HEK293 (cell line): ENCODE measurements around the gene DCDC2.

ENCODE experiments used
- CTCF ChIA-PET: fragments of 350-600 bp; formaldehyde crosslinking; extraction: SDS; loops from one replicate; lab custom pipeline; 2021; ENCODE audit warnings: antibody characterized with exemption; lab: Yijun Ruan, JAX
- POLR2A ChIA-PET: fragments of 300-600 bp; formaldehyde crosslinking; extraction: SDS; loops from one replicate; lab custom pipeline; 2020; ENCODE audit warnings: antibody characterized with exemption, inconsistent platforms; lab: Yijun Ruan, JAX
- H3K27ac ChIP-seq: fragments of 200-500 bp; sonication (Bioruptor generic); 2 replicates; pipeline ENCODE4 v1.5.1; 2014; ENCODE audit warnings: low read depth, low read length, control low read depth, inconsistent platforms; ENCODE audit errors: extremely low read depth
- H3K36me3 ChIP-seq, 2 experiments: fragments of 200-500 bp in 1 of 2; sonication (Bioruptor generic) in 1 of 2; 1 replicate in 1 of 2; 2 replicates in 1 of 2; pipeline ENCODE4 v1.5.1; 2014 to 2017; ENCODE audit warnings: inconsistent platforms in 2 of 2, low read length in 2 of 2; ENCODE audit not compliant: control insufficient read depth in 2 of 2, insufficient read depth in 1 of 2
- H3K4me1 ChIP-seq: fragments of 200-500 bp; sonication (Bioruptor generic); 2 replicates; pipeline ENCODE4 v1.5.1; 2014; ENCODE audit warnings: mild to moderate bottlenecking, low read length, inconsistent platforms; ENCODE audit not compliant: control insufficient read depth, insufficient read depth
- H3K4me3 ChIP-seq: 2 replicates; pipeline ENCODE4 v1.5.1; 2011; ENCODE audit warnings: low read depth, mild to moderate bottlenecking, control low read depth, low read length, moderate library complexity
- H3K9me3 ChIP-seq: fragments of 200-500 bp; sonication (Bioruptor generic); 2 replicates; pipeline ENCODE4 v1.5.1; 2014; ENCODE audit warnings: low read depth, low read length, inconsistent platforms; ENCODE audit not compliant: control insufficient read depth, insufficient read depth
- GLI4 ChIP-seq: fragments of 450-650 bp; formaldehyde crosslinking; IDR thresholded peaks from 2 replicates; pipeline ENCODE4 v1.5.1; 2016; ENCODE audit warnings: missing biosample characterization, missing genetic modification characterization
- PBX3 ChIP-seq: sonication (generic); formaldehyde crosslinking; IDR thresholded peaks from 2 replicates; pipeline ENCODE4 v1.8.1; 2022; ENCODE audit warnings: mild to moderate bottlenecking, moderate library complexity, missing genetic modification reagents
- PRDM1 ChIP-seq: fragments of 450-650 bp; formaldehyde crosslinking; IDR thresholded peaks from 2 replicates; pipeline ENCODE4; 2016; ENCODE audit warnings: missing biosample characterization, missing genetic modification characterization
- ZBTB20 ChIP-seq: fragments of 450-650 bp; formaldehyde crosslinking; IDR thresholded peaks from 2 replicates; pipeline ENCODE4 v1.5.1; 2016; ENCODE audit warnings: missing biosample characterization, missing genetic modification characterization
- ZBTB26 ChIP-seq: fragments of 450-650 bp; formaldehyde crosslinking; optimal IDR thresholded peaks from 2 replicates; pipeline ENCODE3; 2016; ENCODE audit warnings: missing biosample characterization, mild to moderate bottlenecking, missing genetic modification characterization
- ZFHX2 ChIP-seq: fragments of 450-650 bp; formaldehyde crosslinking; conservative IDR thresholded peaks from 2 replicates; pipeline ENCODE4 v1.5.1; 2016; ENCODE audit warnings: missing biosample characterization, missing genetic modification characterization
- ZFP69B ChIP-seq: fragments of 450-650 bp; formaldehyde crosslinking; IDR thresholded peaks from 2 replicates; pipeline ENCODE4 v1.5.1; 2016; ENCODE audit warnings: missing biosample characterization, missing genetic modification characterization
- ZNF133 ChIP-seq: fragments of 450-650 bp; formaldehyde crosslinking; IDR thresholded peaks from 2 replicates; pipeline ENCODE4 v1.5.1; 2016; ENCODE audit warnings: missing biosample characterization, missing genetic modification characterization
- ZNF157 ChIP-seq: fragments of 450-650 bp; formaldehyde crosslinking; IDR thresholded peaks from 2 replicates; pipeline ENCODE4 v1.5.1; 2016; ENCODE audit warnings: missing biosample characterization, missing genetic modification characterization
- ZNF175 ChIP-seq: fragments of 450-650 bp; formaldehyde crosslinking; IDR thresholded peaks from 2 replicates; pipeline ENCODE4 v1.5.1; 2016; ENCODE audit warnings: missing biosample characterization, missing genetic modification characterization
- ZNF211 ChIP-seq: fragments of 450-650 bp; formaldehyde crosslinking; IDR thresholded peaks from 2 replicates; pipeline ENCODE4 v1.5.1; 2016; ENCODE audit warnings: low read depth, missing biosample characterization, missing genetic modification characterization
- ZNF311 ChIP-seq: fragments of 450-650 bp; formaldehyde crosslinking; IDR thresholded peaks from 2 replicates; pipeline ENCODE4 v1.5.1; 2017; ENCODE audit warnings: missing biosample characterization, missing genetic modification characterization, borderline replicate concordance
- ZNF366 ChIP-seq: fragments of 450-650 bp; formaldehyde crosslinking; conservative IDR thresholded peaks from 2 replicates; pipeline ENCODE4 v1.5.1; 2016; ENCODE audit warnings: missing biosample characterization, missing genetic modification characterization
- ZNF416 ChIP-seq: fragments of 450-650 bp; formaldehyde crosslinking; IDR thresholded peaks from 2 replicates; pipeline ENCODE4 v1.5.1; 2016; ENCODE audit warnings: missing biosample characterization, missing genetic modification characterization
- ZNF529 ChIP-seq: fragments of 450-650 bp; formaldehyde crosslinking; IDR thresholded peaks from 2 replicates; pipeline ENCODE4 v1.5.1; 2017; ENCODE audit warnings: missing genetic modification characterization, missing biosample characterization; ENCODE audit not compliant: insufficient replicate concordance
- ZNF600 ChIP-seq: fragments of 450-650 bp; formaldehyde crosslinking; IDR thresholded peaks from 2 replicates; pipeline ENCODE4 v1.5.1; 2016; ENCODE audit warnings: missing biosample characterization, missing genetic modification characterization
- ZNF629 ChIP-seq: fragments of 450-650 bp; formaldehyde crosslinking; IDR thresholded peaks from 2 replicates; pipeline ENCODE4 v1.5.1; 2017; ENCODE audit warnings: missing biosample characterization, missing genetic modification characterization
- ZNF76 ChIP-seq: fragments of 450-650 bp; formaldehyde crosslinking; IDR thresholded peaks from 2 replicates; pipeline ENCODE4; 2016; ENCODE audit warnings: low read depth, missing biosample characterization, missing genetic modification characterization, borderline replicate concordance
- ZNF777 ChIP-seq: fragments of 450-650 bp; formaldehyde crosslinking; IDR thresholded peaks from 2 replicates; pipeline ENCODE4 v1.5.1; 2017; ENCODE audit warnings: missing biosample characterization, missing genetic modification characterization, borderline replicate concordance
- ZNF785 ChIP-seq: fragments of 450-650 bp; formaldehyde crosslinking; IDR thresholded peaks from 2 replicates; pipeline ENCODE4 v1.5.1; 2016; ENCODE audit warnings: missing biosample characterization, missing genetic modification characterization
- TF ChIP-seq, protein P1 (sequence below): fragments of 450-650 bp; formaldehyde crosslinking; IDR thresholded peaks from 2 replicates; pipeline ENCODE4 v1.5.1; 2016; ENCODE audit warnings: missing biosample characterization, missing genetic modification characterization, low read depth
- TF ChIP-seq, protein P2 (sequence below): fragments of 450-650 bp; formaldehyde crosslinking; IDR thresholded peaks from 2 replicates; pipeline ENCODE4 v1.5.1; 2016; ENCODE audit warnings: missing biosample characterization, missing genetic modification characterization
- TF ChIP-seq, protein P3 (sequence below): fragments of 450-650 bp; formaldehyde crosslinking; IDR thresholded peaks from 2 replicates; pipeline ENCODE4 v1.5.1; 2016; ENCODE audit warnings: missing biosample characterization, missing genetic modification characterization
- TF ChIP-seq, protein P4 (sequence below): fragments of 450-650 bp; formaldehyde crosslinking; IDR thresholded peaks from 2 replicates; pipeline ENCODE4 v1.5.1; 2016; ENCODE audit warnings: missing biosample characterization, missing genetic modification characterization, borderline replicate concordance

Gene DCDC2

GRCh38 chr6:24139639-24140038 is 218.2 kb downstream of the DCDC2 start:
- ChIA-PET CTCF (no interaction called here), POLR2A (no interaction called here)
- Histone ChIP-seq H3K4me3 (no peak overlapping the region), H3K27ac (no peak overlapping the region), H3K36me3 (no peaks in the 10 kb centered on the region), H3K9me3 (no peaks in the 10 kb centered on the region), H3K4me1 (no peaks in the 10 kb centered on the region)
- TF ChIP-seq, protein P1, sequence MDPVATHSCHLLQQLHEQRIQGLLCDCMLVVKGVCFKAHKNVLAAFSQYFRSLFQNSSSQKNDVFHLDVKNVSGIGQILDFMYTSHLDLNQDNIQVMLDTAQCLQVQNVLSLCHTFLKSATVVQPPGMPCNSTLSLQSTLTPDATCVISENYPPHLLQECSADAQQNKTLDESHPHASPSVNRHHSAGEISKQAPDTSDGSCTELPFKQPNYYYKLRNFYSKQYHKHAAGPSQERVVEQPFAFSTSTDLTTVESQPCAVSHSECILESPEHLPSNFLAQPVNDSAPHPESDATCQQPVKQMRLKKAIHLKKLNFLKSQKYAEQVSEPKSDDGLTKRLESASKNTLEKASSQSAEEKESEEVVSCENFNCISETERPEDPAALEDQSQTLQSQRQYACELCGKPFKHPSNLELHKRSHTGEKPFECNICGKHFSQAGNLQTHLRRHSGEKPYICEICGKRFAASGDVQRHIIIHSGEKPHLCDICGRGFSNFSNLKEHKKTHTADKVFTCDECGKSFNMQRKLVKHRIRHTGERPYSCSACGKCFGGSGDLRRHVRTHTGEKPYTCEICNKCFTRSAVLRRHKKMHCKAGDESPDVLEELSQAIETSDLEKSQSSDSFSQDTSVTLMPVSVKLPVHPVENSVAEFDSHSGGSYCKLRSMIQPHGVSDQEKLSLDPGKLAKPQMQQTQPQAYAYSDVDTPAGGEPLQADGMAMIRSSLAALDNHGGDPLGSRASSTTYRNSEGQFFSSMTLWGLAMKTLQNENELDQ, result no peak
- no peak for TF ChIP-seq ZBTB20
- TF ChIP-seq ZNF785 (tag by site-specific recombination), result no peak
- no peak for TF ChIP-seq ZFP69B (tag by site-specific recombination)
- TF ChIP-seq ZNF416 (tag by site-specific recombination), result no peak
- TF ChIP-seq ZNF175 (tag by site-specific recombination), result no peak
- TF ChIP-seq ZNF529 (tag by site-specific recombination), result no peak
- TF ChIP-seq ZNF211, result no peak
- TF ChIP-seq ZNF600 (tag by site-specific recombination), result no peak
- no peak for TF ChIP-seq PBX3
- no peak for TF ChIP-seq GLI4 (tag by site-specific recombination)
- TF ChIP-seq ZNF311 (tag by site-specific recombination), result no peak
- TF ChIP-seq ZNF629 (tag by site-specific recombination), result no peak
- no peak for TF ChIP-seq ZNF777
- TF ChIP-seq ZNF366 (tag by site-specific recombination), result no peak
- TF ChIP-seq, protein P2, sequence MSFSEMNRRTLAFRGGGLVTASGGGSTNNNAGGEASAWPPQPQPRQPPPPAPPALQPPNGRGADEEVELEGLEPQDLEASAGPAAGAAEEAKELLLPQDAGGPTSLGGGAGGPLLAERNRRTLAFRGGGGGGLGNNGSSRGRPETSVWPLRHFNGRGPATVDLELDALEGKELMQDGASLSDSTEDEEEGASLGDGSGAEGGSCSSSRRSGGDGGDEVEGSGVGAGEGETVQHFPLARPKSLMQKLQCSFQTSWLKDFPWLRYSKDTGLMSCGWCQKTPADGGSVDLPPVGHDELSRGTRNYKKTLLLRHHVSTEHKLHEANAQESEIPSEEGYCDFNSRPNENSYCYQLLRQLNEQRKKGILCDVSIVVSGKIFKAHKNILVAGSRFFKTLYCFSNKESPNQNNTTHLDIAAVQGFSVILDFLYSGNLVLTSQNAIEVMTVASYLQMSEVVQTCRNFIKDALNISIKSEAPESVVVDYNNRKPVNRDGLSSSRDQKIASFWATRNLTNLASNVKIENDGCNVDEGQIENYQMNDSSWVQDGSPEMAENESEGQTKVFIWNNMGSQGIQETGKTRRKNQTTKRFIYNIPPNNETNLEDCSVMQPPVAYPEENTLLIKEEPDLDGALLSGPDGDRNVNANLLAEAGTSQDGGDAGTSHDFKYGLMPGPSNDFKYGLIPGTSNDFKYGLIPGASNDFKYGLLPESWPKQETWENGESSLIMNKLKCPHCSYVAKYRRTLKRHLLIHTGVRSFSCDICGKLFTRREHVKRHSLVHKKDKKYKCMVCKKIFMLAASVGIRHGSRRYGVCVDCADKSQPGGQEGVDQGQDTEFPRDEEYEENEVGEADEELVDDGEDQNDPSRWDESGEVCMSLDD (tag by site-specific recombination), result no peak
- no peak for TF ChIP-seq ZNF157 (tag by site-specific recombination)
- TF ChIP-seq, protein P3, sequence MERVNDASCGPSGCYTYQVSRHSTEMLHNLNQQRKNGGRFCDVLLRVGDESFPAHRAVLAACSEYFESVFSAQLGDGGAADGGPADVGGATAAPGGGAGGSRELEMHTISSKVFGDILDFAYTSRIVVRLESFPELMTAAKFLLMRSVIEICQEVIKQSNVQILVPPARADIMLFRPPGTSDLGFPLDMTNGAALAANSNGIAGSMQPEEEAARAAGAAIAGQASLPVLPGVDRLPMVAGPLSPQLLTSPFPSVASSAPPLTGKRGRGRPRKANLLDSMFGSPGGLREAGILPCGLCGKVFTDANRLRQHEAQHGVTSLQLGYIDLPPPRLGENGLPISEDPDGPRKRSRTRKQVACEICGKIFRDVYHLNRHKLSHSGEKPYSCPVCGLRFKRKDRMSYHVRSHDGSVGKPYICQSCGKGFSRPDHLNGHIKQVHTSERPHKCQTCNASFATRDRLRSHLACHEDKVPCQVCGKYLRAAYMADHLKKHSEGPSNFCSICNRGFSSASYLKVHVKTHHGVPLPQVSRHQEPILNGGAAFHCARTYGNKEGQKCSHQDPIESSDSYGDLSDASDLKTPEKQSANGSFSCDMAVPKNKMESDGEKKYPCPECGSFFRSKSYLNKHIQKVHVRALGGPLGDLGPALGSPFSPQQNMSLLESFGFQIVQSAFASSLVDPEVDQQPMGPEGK (tag by site-specific recombination), result no peak
- no peak for TF ChIP-seq ZNF133

DNA sequence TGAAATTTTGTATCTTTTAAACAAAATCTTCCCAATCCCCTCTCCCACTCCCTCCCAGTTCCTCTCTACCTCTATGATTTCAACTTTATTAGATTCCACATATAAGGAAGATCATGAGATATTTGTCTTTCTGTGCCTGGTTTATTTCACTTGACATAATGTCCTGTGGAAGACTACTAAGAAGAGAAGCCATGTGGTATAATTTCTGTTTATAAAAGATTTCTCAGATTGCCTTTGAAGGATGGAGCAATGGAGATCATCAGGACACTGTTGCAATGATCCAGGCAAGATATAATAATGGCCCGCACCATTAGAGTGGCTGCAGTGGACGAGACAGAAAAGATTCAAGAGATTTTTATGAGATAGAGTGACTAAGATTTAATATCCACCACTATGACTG is 218.8 kb downstream of the DCDC2 start:
- CTCF ChIA-PET, result no interaction called here
- no peak for TF ChIP-seq PRDM1 (tag by site-specific recombination)
- TF ChIP-seq ZNF76 (tag by site-specific recombination), result no peak
- TF ChIP-seq, protein P4, sequence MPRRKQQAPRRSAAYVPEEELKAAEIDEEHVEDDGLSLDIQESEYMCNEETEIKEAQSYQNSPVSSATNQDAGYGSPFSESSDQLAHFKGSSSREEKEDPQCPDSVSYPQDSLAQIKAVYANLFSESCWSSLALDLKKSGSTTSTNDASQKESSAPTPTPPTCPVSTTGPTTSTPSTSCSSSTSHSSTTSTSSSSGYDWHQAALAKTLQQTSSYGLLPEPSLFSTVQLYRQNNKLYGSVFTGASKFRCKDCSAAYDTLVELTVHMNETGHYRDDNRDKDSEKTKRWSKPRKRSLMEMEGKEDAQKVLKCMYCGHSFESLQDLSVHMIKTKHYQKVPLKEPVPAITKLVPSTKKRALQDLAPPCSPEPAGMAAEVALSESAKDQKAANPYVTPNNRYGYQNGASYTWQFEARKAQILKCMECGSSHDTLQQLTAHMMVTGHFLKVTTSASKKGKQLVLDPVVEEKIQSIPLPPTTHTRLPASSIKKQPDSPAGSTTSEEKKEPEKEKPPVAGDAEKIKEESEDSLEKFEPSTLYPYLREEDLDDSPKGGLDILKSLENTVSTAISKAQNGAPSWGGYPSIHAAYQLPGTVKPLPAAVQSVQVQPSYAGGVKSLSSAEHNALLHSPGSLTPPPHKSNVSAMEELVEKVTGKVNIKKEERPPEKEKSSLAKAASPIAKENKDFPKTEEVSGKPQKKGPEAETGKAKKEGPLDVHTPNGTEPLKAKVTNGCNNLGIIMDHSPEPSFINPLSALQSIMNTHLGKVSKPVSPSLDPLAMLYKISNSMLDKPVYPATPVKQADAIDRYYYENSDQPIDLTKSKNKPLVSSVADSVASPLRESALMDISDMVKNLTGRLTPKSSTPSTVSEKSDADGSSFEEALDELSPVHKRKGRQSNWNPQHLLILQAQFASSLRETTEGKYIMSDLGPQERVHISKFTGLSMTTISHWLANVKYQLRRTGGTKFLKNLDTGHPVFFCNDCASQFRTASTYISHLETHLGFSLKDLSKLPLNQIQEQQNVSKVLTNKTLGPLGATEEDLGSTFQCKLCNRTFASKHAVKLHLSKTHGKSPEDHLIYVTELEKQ (tag by site-specific recombination), result no peak
- TF ChIP-seq ZBTB26, result no peak
- no peak for TF ChIP-seq ZFHX2 (tag by site-specific recombination)

More for the DNA sequence above, 218.8 kb downstream of the DCDC2 start:
- H3K36me3 ChIP-seq, result no peaks in the 10 kb centered on the region
- POLR2A ChIA-PET, result no interaction called here
- no peak overlapping the region for H3K27ac ChIP-seq
- H3K4me3 ChIP-seq, result no peak overlapping the region
- no peaks in the 10 kb centered on the region for H3K9me3 ChIP-seq
- H3K4me1 ChIP-seq, result no peaks in the 10 kb centered on the region
